Neural progenitor cell (in vitro differentiated cells): ENCODE data around the gene SH3GLB2. TPM values are rescaled to one million over a fixed set of nuclear protein-coding genes. Genes with fewer than 3 reads are reported as not detected.

Experiments
- DNase-seq: peaks from one replicate; pipeline ENCODE4 v3.0.0-alpha.2; 2016; ENCODE audit warnings: low spot score
- H2AFZ ChIP-seq: fragments of 200-600 bp; sonication (generic); replicated peaks from 2 replicates; pipeline ENCODE4 v1.6.1; 2016; ENCODE audit warnings: antibody characterized with exemption
- H3F3A ChIP-seq: fragments of 200-600 bp; sonication (generic); 2 replicates; pipeline ENCODE4 v1.6.1; 2016; ENCODE audit warnings: antibody characterized with exemption, low read depth
- H3K27ac ChIP-seq: fragments of 200-600 bp; sonication (generic); 2 replicates; pipeline ENCODE4 v1.5.1; 2016; ENCODE audit warnings: mild to moderate bottlenecking
- H3K27me3 ChIP-seq: fragments of 200-600 bp; sonication (generic); 2 replicates; pipeline ENCODE4 v1.6.1; 2016; ENCODE audit warnings: mild to moderate bottlenecking, moderate library complexity
- H3K36me3 ChIP-seq: fragments of 200-600 bp; sonication (generic); 2 replicates; pipeline ENCODE4 v1.5.1; 2016
- H3K4me1 ChIP-seq: fragments of 200-600 bp; sonication (generic); 2 replicates; pipeline ENCODE4 v1.6.1; 2016; ENCODE audit warnings: mixed run types
- H3K4me2 ChIP-seq: fragments of 200-600 bp; sonication (generic); 2 replicates; pipeline ENCODE4 v1.6.1; 2016
- H3K4me3 ChIP-seq: fragments of 200-600 bp; sonication (generic); 2 replicates; pipeline ENCODE4 v1.5.1; 2016
- H3K79me2 ChIP-seq: fragments of 200-600 bp; sonication (generic); 2 replicates; pipeline ENCODE4 v1.6.1; 2016; ENCODE audit warnings: low read depth
- H3K9ac ChIP-seq: fragments of 200-600 bp; sonication (generic); 2 replicates; pipeline ENCODE4 v1.6.1; 2016
- H3K9me3 ChIP-seq: fragments of 200-600 bp; sonication (generic); 2 replicates; pipeline ENCODE4 v1.5.1; 2016; ENCODE audit warnings: low read depth
- H4K20me1 ChIP-seq: fragments of 200-600 bp; sonication (generic); 2 replicates; pipeline ENCODE4 v1.6.1; 2016; ENCODE audit warnings: low read depth
- H3K27ac Mint-ChIP-seq: 3 replicates; pipeline ENCODE4 v1.8.0; 2021; ENCODE audit warnings: mixed read lengths
- H3K27me3 Mint-ChIP-seq: 2 replicates; pipeline ENCODE4 v1.8.0; 2022; ENCODE audit warnings: low read depth, mild to moderate bottlenecking, inconsistent platforms, moderate library complexity, mixed read lengths; ENCODE audit not compliant: insufficient read depth
- H3K36me3 Mint-ChIP-seq: 3 replicates; pipeline ENCODE4 v1.8.0; 2021; ENCODE audit warnings: mixed read lengths
- H3K4me1 Mint-ChIP-seq: 3 replicates; pipeline ENCODE4 v1.8.0; 2021; ENCODE audit warnings: mixed read lengths
- H3K4me3 Mint-ChIP-seq: 3 replicates; pipeline ENCODE4 v1.8.0; 2021; ENCODE audit warnings: mild to moderate bottlenecking, moderate library complexity, mixed read lengths
- H3K9me3 Mint-ChIP-seq: 3 replicates; pipeline ENCODE4 v1.8.0; 2020; ENCODE audit warnings: mixed read lengths
- EZH2 ChIP-seq: fragments of 200-600 bp; sonication (generic); IDR thresholded peaks from 2 replicates; pipeline ENCODE4 v1.6.1; 2017; ENCODE audit warnings: antibody characterized with exemption, mild to moderate bottlenecking, moderate library complexity
- EZH2phosphoT487 ChIP-seq: fragments of 200-600 bp; sonication (generic); IDR thresholded peaks from 2 replicates; pipeline ENCODE4 v1.6.1; 2017; ENCODE audit warnings: antibody characterized with exemption
- total RNA-seq: library from RNA; depleted of rRNA; stranded (reverse); fragments of >200 nt; gene quantifications from 2 replicates; pipeline ENCODE4 v1.2.3, GENCODE V29; 2015; ENCODE audit warnings: low replicate concordance
- TF ChIP-seq, protein P1 (sequence below): fragments of 200-600 bp; sonication (generic); IDR thresholded peaks from 2 replicates; pipeline ENCODE4 v1.5.1; 2017; ENCODE audit warnings: antibody characterized with exemption, mild to moderate bottlenecking

SH3GLB2 gene
- total RNA-seq, 1 donor from 2014 or later: 45.7 TPM

DNA sequence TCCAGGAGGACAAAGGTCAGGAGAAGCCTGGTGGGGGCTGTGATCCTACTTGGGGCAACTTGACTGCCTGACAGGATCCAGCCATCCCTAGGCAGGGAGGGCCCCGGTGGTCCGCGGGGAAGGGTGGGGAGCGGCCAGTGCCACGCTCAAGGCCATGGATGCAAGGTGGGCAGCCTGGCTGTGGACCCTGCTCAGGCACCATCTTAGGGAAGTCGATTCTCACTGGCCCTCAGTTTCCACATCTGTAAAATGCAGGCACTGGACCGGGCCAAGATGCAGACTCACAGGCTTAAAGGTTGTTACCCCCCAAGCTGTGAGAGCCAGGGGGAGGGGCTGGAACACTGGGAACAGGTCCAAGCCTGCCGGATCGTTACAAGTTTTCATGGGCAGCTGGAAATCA lies 44.0 kb upstream of the SH3GLB2 start:
- no peak for DNase-seq
- Histone ChIP-seq H2AFZ (no peak overlapping the region), H3K4me1 (no peaks in the 10 kb centered on the region), H4K20me1 (no peaks in the 10 kb centered on the region), H3K9ac (no peak overlapping the region), H3K4me2 (no peak overlapping the region), H3K27ac (no peak overlapping the region), H3K9me3 (no peaks in the 10 kb centered on the region), H3K36me3 (no peaks in the 10 kb centered on the region), H3K4me3 (no peak overlapping the region), H3F3A (no peaks in the 10 kb centered on the region), H3K27me3 (no peaks in the 10 kb centered on the region), H3K79me2 (no peaks in the 10 kb centered on the region)
- Mint-ChIP-seq H3K27me3 (peaks cover 3% of the 10 kb centered on the region), H3K4me3 (peak overlapping the region; percentile 21), H3K36me3 (peaks cover 5% of the 10 kb centered on the region), H3K9me3 (no peaks in the 10 kb centered on the region), H3K27ac (no peak overlapping the region), H3K4me1 (no peaks in the 10 kb centered on the region)
- TF ChIP-seq, protein P1, sequence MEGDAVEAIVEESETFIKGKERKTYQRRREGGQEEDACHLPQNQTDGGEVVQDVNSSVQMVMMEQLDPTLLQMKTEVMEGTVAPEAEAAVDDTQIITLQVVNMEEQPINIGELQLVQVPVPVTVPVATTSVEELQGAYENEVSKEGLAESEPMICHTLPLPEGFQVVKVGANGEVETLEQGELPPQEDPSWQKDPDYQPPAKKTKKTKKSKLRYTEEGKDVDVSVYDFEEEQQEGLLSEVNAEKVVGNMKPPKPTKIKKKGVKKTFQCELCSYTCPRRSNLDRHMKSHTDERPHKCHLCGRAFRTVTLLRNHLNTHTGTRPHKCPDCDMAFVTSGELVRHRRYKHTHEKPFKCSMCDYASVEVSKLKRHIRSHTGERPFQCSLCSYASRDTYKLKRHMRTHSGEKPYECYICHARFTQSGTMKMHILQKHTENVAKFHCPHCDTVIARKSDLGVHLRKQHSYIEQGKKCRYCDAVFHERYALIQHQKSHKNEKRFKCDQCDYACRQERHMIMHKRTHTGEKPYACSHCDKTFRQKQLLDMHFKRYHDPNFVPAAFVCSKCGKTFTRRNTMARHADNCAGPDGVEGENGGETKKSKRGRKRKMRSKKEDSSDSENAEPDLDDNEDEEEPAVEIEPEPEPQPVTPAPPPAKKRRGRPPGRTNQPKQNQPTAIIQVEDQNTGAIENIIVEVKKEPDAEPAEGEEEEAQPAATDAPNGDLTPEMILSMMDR: no peak

DNA sequence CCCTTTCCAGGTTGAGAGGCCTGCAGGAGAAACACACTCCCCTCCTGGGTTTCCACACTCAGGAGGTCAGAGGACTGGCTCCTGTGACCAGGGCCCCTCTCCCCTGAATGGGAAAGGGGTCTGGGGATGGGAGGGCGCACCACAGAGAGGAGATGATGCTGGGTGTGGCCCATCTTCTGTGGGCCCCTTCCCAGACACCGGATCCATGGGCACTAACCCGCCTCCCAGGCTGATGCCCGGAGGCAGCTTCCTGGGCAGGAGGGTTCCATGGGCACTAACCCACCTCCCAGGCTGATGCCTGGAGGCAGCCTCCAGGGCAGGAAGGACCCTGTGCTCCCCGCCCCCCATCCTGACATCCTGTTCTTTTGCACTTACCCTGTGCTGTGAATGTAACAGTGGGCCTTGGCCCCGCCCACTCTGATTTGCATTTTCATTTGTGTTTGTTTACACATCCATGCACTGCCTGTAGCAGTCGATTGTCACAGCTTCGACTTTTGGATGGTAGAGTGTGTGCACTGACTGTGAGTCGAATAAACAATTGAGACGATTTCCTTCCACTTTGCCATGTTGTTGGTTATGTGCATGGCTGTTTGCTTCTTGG lies 43.5 kb upstream of the SH3GLB2 start:
- Histone ChIP-seq H3K9me3 (no peaks in the 10 kb centered on the region), H4K20me1 (no peaks in the 10 kb centered on the region), H3K9ac (no peak overlapping the region), H3K4me3 (no peak overlapping the region), H3K27ac (no peak overlapping the region), H3K27me3 (no peaks in the 10 kb centered on the region), H3K4me2 (no peak overlapping the region), H3K79me2 (no peaks in the 10 kb centered on the region), H3F3A (no peaks in the 10 kb centered on the region), H3K4me1 (no peaks in the 10 kb centered on the region), H2AFZ (no peak overlapping the region), H3K36me3 (no peaks in the 10 kb centered on the region)
- H3K27me3 Mint-ChIP-seq: peaks cover 3% of the 10 kb centered on the region
- H3K36me3 Mint-ChIP-seq: peaks cover 5% of the 10 kb centered on the region
- no peak for TF ChIP-seq EZH2phosphoT487
- TF ChIP-seq, protein P1: no peak
- TF ChIP-seq EZH2: no peak
- no peak overlapping the region for H3K27ac Mint-ChIP-seq
- no peaks in the 10 kb centered on the region for H3K9me3 Mint-ChIP-seq
- DNase-seq: peak; percentile 45
- peak overlapping the region; percentile 21 for H3K4me3 Mint-ChIP-seq
- no peaks in the 10 kb centered on the region for H3K4me1 Mint-ChIP-seq

DNA sequence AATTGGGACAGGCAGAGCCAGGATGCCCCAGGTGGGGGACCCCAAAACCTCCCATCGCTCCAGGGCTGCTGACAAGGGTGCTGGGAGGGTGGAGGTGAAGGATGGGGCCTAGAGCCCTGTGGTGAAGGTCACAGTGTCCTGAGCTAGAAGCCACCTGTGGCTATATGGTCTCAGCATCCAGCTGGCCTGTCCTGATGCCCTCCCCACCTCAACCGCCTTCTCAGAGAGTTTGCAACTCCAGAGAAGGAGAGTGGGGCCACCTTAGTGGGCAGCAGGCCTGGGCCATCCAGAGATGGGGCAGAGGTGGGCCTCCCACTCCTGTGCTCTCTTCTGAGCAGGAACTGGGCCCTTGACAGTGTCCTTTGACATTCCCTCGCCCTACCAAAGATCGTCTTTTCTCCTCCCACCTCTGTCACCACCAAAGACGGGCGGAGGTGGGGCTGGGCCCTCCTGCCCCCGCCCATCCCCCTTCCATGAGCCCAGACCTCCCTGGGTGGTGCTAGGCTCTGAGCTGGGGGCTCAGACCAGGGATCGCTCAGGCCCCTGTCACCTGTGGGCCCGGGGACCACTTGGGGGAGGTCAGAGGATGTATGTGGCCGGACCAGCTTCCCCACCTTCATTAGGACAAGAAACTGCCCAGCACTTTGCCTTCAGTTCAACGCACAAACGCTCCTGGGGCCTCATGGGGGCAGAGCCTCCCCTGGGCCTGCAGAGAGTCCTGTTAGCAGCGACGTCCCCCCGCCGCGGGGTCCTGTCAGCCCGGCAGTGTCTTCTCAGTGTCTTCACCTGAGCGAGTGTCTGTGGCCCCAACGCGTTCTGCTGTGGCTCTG lies 42.8 kb upstream of the SH3GLB2 start:
- H3K36me3 Mint-ChIP-seq: peaks cover 5% of the 10 kb centered on the region
- Histone ChIP-seq H2AFZ (no peak overlapping the region), H3K4me2 (no peak overlapping the region), H3K9ac (no peak overlapping the region), H3K4me1 (no peaks in the 10 kb centered on the region), H3K9me3 (no peaks in the 10 kb centered on the region), H3K27me3 (no peaks in the 10 kb centered on the region), H3K27ac (no peak overlapping the region), H3K4me3 (no peak overlapping the region), H3F3A (no peaks in the 10 kb centered on the region), H3K79me2 (no peaks in the 10 kb centered on the region), H3K36me3 (no peaks in the 10 kb centered on the region), H4K20me1 (no peaks in the 10 kb centered on the region)
- H3K9me3 Mint-ChIP-seq: no peaks in the 10 kb centered on the region
- no peak overlapping the region for H3K27ac Mint-ChIP-seq
- no peak for TF ChIP-seq EZH2phosphoT487
- no peak for TF ChIP-seq EZH2
- TF ChIP-seq, protein P1: no peak
- H3K27me3 Mint-ChIP-seq: peaks cover 3% of the 10 kb centered on the region
- H3K4me3 Mint-ChIP-seq: no peak overlapping the region
- no peak for DNase-seq
- H3K4me1 Mint-ChIP-seq: no peaks in the 10 kb centered on the region
